HUES6 (cell line): ENCODE data around the gene DLX6.
A peak's percentile ranks its signal among the peaks of the same experiment; 100 is the strongest.

Source experiments
- H3K27ac ChIP-seq: 2 replicates; pipeline ENCODE4 v1.7.0; 2013; ENCODE audit warnings: low read depth, mild to moderate bottlenecking, low read length, inconsistent platforms
- H3K27me3 ChIP-seq: 2 replicates; pipeline ENCODE4 v1.6.1; 2013; ENCODE audit warnings: low read length; ENCODE audit not compliant: control insufficient read depth, insufficient read depth
- H3K36me3 ChIP-seq: 2 replicates; pipeline ENCODE4 v1.6.1; 2013; ENCODE audit warnings: low read length; ENCODE audit not compliant: control insufficient read depth, insufficient read depth
- H3K4me1 ChIP-seq: 2 replicates; pipeline ENCODE4 v1.6.1; 2013; ENCODE audit warnings: low read length; ENCODE audit not compliant: control insufficient read depth, insufficient read depth
- H3K4me3 ChIP-seq: 2 replicates; pipeline ENCODE4 v1.5.1; 2013; ENCODE audit warnings: low read depth, low read length
- H3K9ac ChIP-seq: one replicate; pipeline ENCODE4 v1.6.1; 2013; ENCODE audit warnings: mild to moderate bottlenecking, low read length
- H3K9me3 ChIP-seq: 2 replicates; pipeline ENCODE4 v1.6.1; 2013; ENCODE audit warnings: low read depth, low read length; ENCODE audit not compliant: control insufficient read depth, insufficient read depth

Gene DLX6

GRCh38 chr7:96996111-96996957 is 9.0 kb upstream of the DLX6 start:
- H3K27me3 ChIP-seq: peaks cover 100% of the 10 kb centered on the region
- no peak overlapping the region for H3K9ac ChIP-seq
- no peaks in the 10 kb centered on the region for H3K9me3 ChIP-seq
- H3K4me1 ChIP-seq: peaks cover 54% of the 10 kb centered on the region
- H3K36me3 ChIP-seq: no peaks in the 10 kb centered on the region
- H3K27ac ChIP-seq: no peak overlapping the region
- H3K4me3 ChIP-seq: peak overlapping the region; percentile 16

GRCh38 chr7:96996958-96997511 is 8.3 kb upstream of the DLX6 start:
- H3K4me1 ChIP-seq: peaks cover 56% of the 10 kb centered on the region
- H3K36me3 ChIP-seq: no peaks in the 10 kb centered on the region
- H3K9me3 ChIP-seq: no peaks in the 10 kb centered on the region
- H3K27ac ChIP-seq: no peak overlapping the region
- H3K27me3 ChIP-seq: peaks cover 100% of the 10 kb centered on the region
- peak overlapping the region; percentile 16 for H3K4me3 ChIP-seq
- H3K9ac ChIP-seq: no peak overlapping the region

DNA sequence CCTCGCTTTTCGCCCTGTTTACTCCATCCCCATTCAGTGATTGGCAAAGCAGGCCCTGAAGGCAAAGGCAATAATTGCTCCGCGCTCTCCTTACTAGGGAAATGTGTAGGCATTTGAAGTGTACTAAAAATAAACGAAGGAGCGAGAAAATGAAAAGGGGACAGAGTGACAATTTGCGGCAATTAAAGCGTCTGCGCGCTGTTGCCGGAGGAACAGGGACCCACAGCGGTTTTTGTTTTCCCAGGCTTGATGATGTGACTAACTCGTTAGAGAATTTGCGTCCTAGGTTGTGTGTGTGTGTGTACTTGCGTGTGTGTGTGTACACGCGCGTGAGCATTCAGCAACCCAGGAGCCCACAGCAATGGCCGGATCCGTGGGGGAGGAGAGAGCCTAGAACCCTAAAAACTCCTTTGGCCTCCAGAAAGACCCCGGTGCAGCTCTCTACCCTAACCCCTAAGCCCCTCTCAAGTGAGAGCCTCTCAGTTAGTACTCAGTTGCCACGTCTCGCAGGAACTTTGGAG is 7.8 kb upstream of the DLX6 start:
- Histone ChIP-seq H3K36me3 (no peaks in the 10 kb centered on the region), H3K27me3 (peaks cover 100% of the 10 kb centered on the region)

DNA sequence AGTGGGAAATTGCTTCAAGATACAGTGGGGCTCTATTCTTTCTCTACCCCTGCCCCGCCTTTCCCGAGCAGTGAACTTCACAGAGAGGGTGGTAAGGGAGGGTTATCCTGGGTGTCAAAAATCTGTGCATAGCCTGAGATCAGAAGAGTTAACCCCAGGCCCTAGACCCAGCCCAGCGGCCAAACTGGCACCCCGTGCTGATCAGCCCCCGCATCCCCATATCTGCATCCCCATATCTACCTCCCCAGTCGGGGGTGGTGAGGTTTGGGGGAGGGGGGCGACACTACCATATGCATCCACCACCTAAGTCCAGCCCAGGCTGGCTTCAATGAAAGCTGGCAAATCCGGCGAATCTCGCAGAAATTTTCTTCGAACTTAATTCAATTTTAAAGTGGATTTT is 7.0 kb upstream of the DLX6 start:
- no peaks in the 10 kb centered on the region for H3K9me3 ChIP-seq
- peaks cover 100% of the 10 kb centered on the region for H3K27me3 ChIP-seq
- no peak overlapping the region for H3K9ac ChIP-seq
- peaks cover 60% of the 10 kb centered on the region for H3K4me1 ChIP-seq
- no peaks in the 10 kb centered on the region for H3K36me3 ChIP-seq
- H3K4me3 ChIP-seq: no peak overlapping the region
- H3K27ac ChIP-seq: no peak overlapping the region

More for the DNA sequence above, 7.8 kb upstream of the DLX6 start:
- H3K9me3 ChIP-seq: no peaks in the 10 kb centered on the region
- H3K4me3 ChIP-seq: no peak overlapping the region
- H3K9ac ChIP-seq: no peak overlapping the region
- H3K27ac ChIP-seq: no peak overlapping the region
- peaks cover 56% of the 10 kb centered on the region for H3K4me1 ChIP-seq

GRCh38 chr7:96998744-96999143 is 6.6 kb upstream of the DLX6 start:
- Histone ChIP-seq H3K4me3 (no peak overlapping the region), H3K27ac (no peak overlapping the region), H3K36me3 (no peaks in the 10 kb centered on the region), H3K27me3 (peaks cover 100% of the 10 kb centered on the region), H3K9ac (no peak overlapping the region), H3K9me3 (no peaks in the 10 kb centered on the region), H3K4me1 (peaks cover 62% of the 10 kb centered on the region)

- H3K27ac ChIP-seq: no peak overlapping the region
- H3K27me3 ChIP-seq: peaks cover 100% of the 10 kb centered on the region
- peak overlapping the region; percentile 17; the same call in 1 of the 2 replicates for H3K4me3 ChIP-seq
- H3K9me3 ChIP-seq: no peaks in the 10 kb centered on the region
- no peak overlapping the region for H3K9ac ChIP-seq
- H3K4me1 ChIP-seq: peaks cover 62% of the 10 kb centered on the region
- H3K36me3 ChIP-seq: no peaks in the 10 kb centered on the region
Observed at GRCh38 chr7:97001221-97001620, 4.1 kb upstream of the DLX6 start.

- Histone ChIP-seq H3K4me3 (peak overlapping the region; percentile 43), H3K27me3 (peaks cover 99% of the 10 kb centered on the region), H3K27ac (no peak overlapping the region), H3K4me1 (peaks cover 59% of the 10 kb centered on the region), H3K9me3 (no peaks in the 10 kb centered on the region), H3K9ac (peak overlapping the region; percentile 11), H3K36me3 (no peaks in the 10 kb centered on the region)
Observed at GRCh38 chr7:97001656-97002554, 3.4 kb upstream of the DLX6 start.

DNA sequence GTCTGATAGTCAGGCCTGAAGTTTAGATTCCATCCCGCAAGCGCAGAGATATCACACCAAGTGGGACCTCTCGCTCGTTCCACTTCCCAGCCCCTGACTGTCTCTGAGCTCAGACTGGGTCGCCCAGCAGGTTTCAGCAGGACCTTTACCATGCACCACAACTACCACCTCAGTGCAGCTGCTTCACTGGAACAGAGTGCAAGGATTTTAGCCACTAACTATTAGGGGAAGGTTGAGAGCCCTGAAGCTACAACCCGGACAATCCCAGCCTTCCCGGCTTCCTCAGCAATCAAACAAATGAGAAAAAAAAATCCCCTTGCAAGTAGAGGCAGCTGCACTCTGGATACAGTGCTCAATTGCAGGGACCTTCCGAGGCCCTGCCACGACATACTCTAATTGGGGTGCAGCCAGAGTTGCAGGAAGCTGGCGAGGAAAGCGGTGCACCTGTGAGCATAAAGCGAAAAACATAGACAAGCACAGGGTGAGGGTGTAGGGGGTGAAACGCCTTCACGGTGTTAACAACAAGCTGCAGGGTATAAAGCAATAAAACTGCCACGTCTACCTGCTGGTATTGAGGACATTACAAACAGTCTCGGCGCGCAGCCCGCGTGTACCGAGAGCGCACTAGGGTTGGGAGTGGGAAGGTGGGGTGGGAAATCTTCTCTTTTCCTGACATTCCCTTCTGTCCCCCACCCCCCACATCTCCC is 2.6 kb upstream of the DLX6 start:
- peaks cover 99% of the 10 kb centered on the region for H3K27me3 ChIP-seq
- no peak overlapping the region for H3K27ac ChIP-seq
- H3K4me1 ChIP-seq: peaks cover 60% of the 10 kb centered on the region
- H3K36me3 ChIP-seq: no peaks in the 10 kb centered on the region
- no peaks in the 10 kb centered on the region for H3K9me3 ChIP-seq
- peak overlapping the region; percentile 43 for H3K4me3 ChIP-seq
- peak overlapping the region; percentile 11 for H3K9ac ChIP-seq

- no peaks in the 10 kb centered on the region for H3K36me3 ChIP-seq
- H3K4me1 ChIP-seq: peaks cover 56% of the 10 kb centered on the region
- H3K9ac ChIP-seq: no peak overlapping the region
- H3K9me3 ChIP-seq: no peaks in the 10 kb centered on the region
- no peak overlapping the region for H3K27ac ChIP-seq
- peak overlapping the region; percentile 43; the same call in 1 of the 2 replicates for H3K4me3 ChIP-seq
- H3K27me3 ChIP-seq: peaks cover 99% of the 10 kb centered on the region
Observed at GRCh38 chr7:97003262-97004246, 1.8 kb upstream of the DLX6 start.
